K562 (cell line): ENCODE data around the gene FAM107B. TPM values are rescaled to one million over a fixed set of nuclear protein-coding genes. Genes with fewer than 3 reads are reported as not detected.

Experiments
- JUND ChIP-seq, 2 experiments: IDR thresholded peaks; 2 replicates in 1 of 2; 3 replicates in 1 of 2; pipeline ENCODE4 v1.6.1; 2011; ENCODE audit warnings: borderline replicate concordance in 2 of 2, low read depth in 2 of 2, low read length in 2 of 2, improper control_type of control experiment in 1 of 2, missing biosample characterization in 1 of 2, missing genetic modification characterization in 1 of 2, missing genetic modification reagents in 1 of 2
- MAZ ChIP-seq, 2 experiments: fragments of 450-650 bp in 1 of 2; sonication (generic) in 1 of 2; formaldehyde crosslinking; IDR thresholded peaks in 1 of 2; conservative IDR thresholded peaks in 1 of 2; 2 replicates each; pipeline versions ENCODE4 v1.4.0 to v1.5.0; 2020; ENCODE audit warnings: mild to moderate bottlenecking in 1 of 2, missing genetic modification reagents in 1 of 2
- MBD2 ChIP-seq: sonication (generic); IDR thresholded peaks from 2 replicates; pipeline ENCODE4 v1.6.1; 2016; ENCODE audit warnings: low read depth, borderline replicate concordance
- REST ChIP-seq, 2 experiments: fragments of 450-650 bp; formaldehyde crosslinking in 1 of 2; IDR thresholded peaks; 2 replicates each; pipeline versions ENCODE4 v1.4.0 to v1.6.1; 2014 to 2020; ENCODE audit warnings: mild to moderate bottlenecking in 2 of 2, borderline replicate concordance in 1 of 2, low read depth in 1 of 2
- RNF219 ChIP-seq: fragments of 250-450 bp; sonication (Bioruptor Pico); IDR thresholded peaks from 2 replicates; pipeline ENCODE4 v1.5.0; 2022; ENCODE audit warnings: mild to moderate bottlenecking
- SREBF1 ChIP-seq: fragments of 150-350 bp; IDR thresholded peaks from 2 replicates; pipeline ENCODE4 v1.6.1; 2014; ENCODE audit warnings: antibody characterized with exemption, low read depth, low read length, borderline replicate concordance
- STAT5A ChIP-seq: IDR thresholded peaks from 2 replicates; pipeline ENCODE4 v1.6.1; 2012; ENCODE audit warnings: low read length, inconsistent platforms, borderline replicate concordance
- ZBTB9 ChIP-seq: fragments of 450-650 bp; formaldehyde crosslinking; IDR thresholded peaks from 2 replicates; pipeline ENCODE4 v1.4.0; 2020; ENCODE audit warnings: mild to moderate bottlenecking, moderate library complexity
- ZNF184 ChIP-seq: sonication (generic); formaldehyde crosslinking; IDR thresholded peaks from 2 replicates; pipeline ENCODE4 v1.5.0; 2020; ENCODE audit warnings: missing genetic modification reagents
- ZNF512 ChIP-seq: IDR thresholded peaks from 2 replicates; pipeline ENCODE4 v1.6.1; 2016; ENCODE audit warnings: missing genetic modification characterization, missing compliant biosample characterization
- ZNF764 ChIP-seq: fragments of 250-450 bp; sonication (Bioruptor Pico); IDR thresholded peaks from 2 replicates; pipeline ENCODE4 v1.4.0; 2020; ENCODE audit warnings: low read depth, mild to moderate bottlenecking, moderate library complexity
- polyA plus RNA-seq, 8 experiments: library from polyadenylated mRNA; depleted of rRNA in 4 of 8; stranded (reverse) in 5 of 8; unstranded in 3 of 8; fragments of >200 nt; fragmentation: Nextera tagmentation in 2 of 8; fragmentation: Illumina TruSeq in 1 of 8; extraction: Ambion mirVana in 2 of 8; extraction: Trizol in 1 of 8; gene quantifications; 2 replicates each; pipeline versions ENCODE4 v1.2.1 to v1.2.3, GENCODE V29; 2011 to 2014; ENCODE audit warnings: inconsistent platforms in 1 of 8, missing spikeins in 1 of 8
- total RNA-seq, 7 experiments: library from RNA; depleted of rRNA in 6 of 7; stranded (reverse); fragments of >200 nt in 6 of 7; fragmentation: Illumina TruSeq in 2 of 7; extraction: Trizol in 2 of 7; gene quantifications; 2 replicates each; pipeline versions ENCODE4 v1.2.1 to v1.2.3, GENCODE V29; 2011 to 2021; ENCODE audit warnings: low replicate concordance in 1 of 7

FAM107B gene
- total and polyA plus RNA-seq, 9 of the 15 experiments (the other 6 are each of a cell fraction or from before 2014, with no cell fraction given), result 0.40 to 2.8 (median 1.4) TPM

GRCh38 chr10:14604181-14605142, 170.2 kb downstream of the FAM107B start (continued):
- 0 out of 2 replicates have a peak, but pooled peaks have one; percentile 6 for TF ChIP-seq REST (IDR thresholded peaks at IDR 0.05; ENCODE audit: borderline replicate concordance)
- TF ChIP-seq REST (CRISPR knock-in tag; IDR thresholded peaks at IDR 0.05; ENCODE audit: low read depth), result no peak
- TF ChIP-seq MAZ (CRISPR knock-in tag; conservative IDR thresholded peaks at IDR 0.05 in 1 of 2, IDR thresholded peaks at IDR 0.05 in 1 of 2), result 0 out of 4 replicates have a peak, but pooled peaks of 1 of the 2 experiments have one; percentile 34
- TF ChIP-seq SREBF1, result no peak
- 0 out of 2 replicates have a peak, but pooled peaks have one; percentile 26 for TF ChIP-seq ZBTB9 (CRISPR knock-in tag)
- no peak for TF ChIP-seq JUND (IDR thresholded peaks at IDR 0.05; ENCODE audit: borderline replicate concordance, low read depth, low read length)
- TF ChIP-seq JUND (tag; IDR thresholded peaks at IDR 0.05; ENCODE audit: borderline replicate concordance, low read depth, low read length), result no peak
- no peak for TF ChIP-seq RNF219 (CRISPR knock-in tag)
- no peak for TF ChIP-seq STAT5A
- peak; percentile 96 for TF ChIP-seq ZNF512
- no peak for TF ChIP-seq MBD2
- no peak for TF ChIP-seq ZNF764
- TF ChIP-seq ZNF184 (CRISPR knock-in tag), result no peak
